Measurements from ENCODE around the gene HERC6.

Gene HERC6

GRCh38 chr4:88350786-88351185 lies 27.9 kb upstream of the HERC6 start:
- CTCF ChIA-PET: interaction anchor here (1.3 to 3.5 kb wide), 3 partner anchors 10 to 45 kb away, joined by 3 to 11 read pairs (median 4); no protein-coding TSS in a partner anchor
- POLR2A ChIA-PET: no interaction called here
- DNase-seq (ENCODE audit: extremely low spot score): no peak
- no peak for TF ChIP-seq CTCF (IDR thresholded peaks at IDR 0.05; ENCODE audit: control extremely low read depth, extremely low read depth, low read depth, missing control alignments)

DNA sequence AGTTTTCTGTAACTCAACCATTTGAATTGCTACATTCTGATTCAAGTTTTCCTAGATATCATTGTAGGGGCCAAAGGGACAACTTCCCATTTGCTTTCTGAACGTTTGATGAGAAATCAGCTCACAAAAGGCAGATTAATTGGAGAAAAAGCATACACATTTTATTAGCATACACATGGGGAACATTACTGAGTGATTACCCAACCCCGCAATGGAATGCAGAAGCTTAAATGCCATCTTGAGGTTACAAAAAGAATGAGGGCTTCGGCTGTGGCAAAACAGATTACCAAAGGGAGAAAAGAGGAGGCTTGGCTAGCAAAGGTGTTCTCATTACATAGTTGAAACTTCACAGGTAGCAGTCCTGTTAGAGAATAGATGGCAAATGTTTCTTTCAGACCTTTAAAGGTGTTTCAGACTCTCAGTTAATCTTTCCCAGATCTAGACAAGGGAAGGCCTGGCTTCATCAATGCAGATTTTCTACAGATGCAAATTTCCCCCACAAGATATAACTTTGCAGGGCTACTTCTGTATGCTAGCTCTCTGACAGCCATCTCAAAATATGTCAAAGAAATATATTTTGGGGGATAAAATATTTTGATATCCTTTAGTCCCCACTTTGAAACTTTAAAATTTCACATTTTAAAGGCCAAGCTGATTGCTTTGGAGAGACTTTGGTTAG lies 26.5 kb upstream of the HERC6 start:
- ChIA-PET POLR2A (no interaction called here), CTCF (interaction anchor here (1.3 to 1.8 kb wide), 2 partner anchors 11 to 17 kb away, joined by 3 to 4 read pairs; no protein-coding TSS in a partner anchor)
- TF ChIP-seq CTCF (IDR thresholded peaks at IDR 0.05; ENCODE audit: control extremely low read depth, extremely low read depth, low read depth, missing control alignments): no peak
- DNase-seq (ENCODE audit: extremely low spot score): no peak

DNA sequence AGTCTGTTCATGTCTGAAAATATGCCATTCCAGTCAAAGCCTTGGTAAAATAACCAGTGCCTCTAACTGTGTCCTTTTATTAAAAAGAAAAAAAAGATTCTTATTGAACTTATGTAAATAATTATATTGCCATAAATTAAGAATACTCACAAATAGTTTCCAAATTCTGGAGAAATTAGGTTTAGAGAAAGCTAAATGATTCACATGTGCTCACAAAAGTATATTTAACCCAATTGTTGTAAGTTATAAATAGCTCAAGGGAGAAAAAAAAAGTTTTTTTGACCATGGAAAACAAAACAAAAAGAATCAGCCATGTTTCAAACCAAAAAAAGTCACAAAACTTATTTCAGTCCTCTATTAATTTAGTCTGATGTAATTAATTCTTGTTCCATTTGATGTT lies 25.3 kb upstream of the HERC6 start:
- TF ChIP-seq CTCF (IDR thresholded peaks at IDR 0.05; ENCODE audit: control extremely low read depth, extremely low read depth, low read depth, missing control alignments): no peak
- POLR2A ChIA-PET: no interaction called here
- CTCF ChIA-PET: interaction anchor here (1.3 kb wide), 1 partner anchor 13 kb away, joined by 3 read pairs; no protein-coding TSS in a partner anchor
- no peak for DNase-seq (ENCODE audit: extremely low spot score)

GRCh38 chr4:88356771-88357170 lies 21.9 kb upstream of the HERC6 start:
- POLR2A ChIA-PET: no interaction called here
- DNase-seq (ENCODE audit: extremely low spot score): no peak
- TF ChIP-seq CTCF (IDR thresholded peaks at IDR 0.05; ENCODE audit: control extremely low read depth, extremely low read depth, low read depth, missing control alignments): no peak
- CTCF ChIA-PET: interaction anchor here (0.9 to 1.1 kb wide), 2 partner anchors 13 to 16 kb away, joined by 3 to 4 read pairs; no protein-coding TSS in a partner anchor

GRCh38 chr4:88357262-88357661 lies 21.4 kb upstream of the HERC6 start:
- POLR2A ChIA-PET: no interaction called here
- no peak for DNase-seq (ENCODE audit: extremely low spot score)
- no peak for TF ChIP-seq CTCF (IDR thresholded peaks at IDR 0.05; ENCODE audit: control extremely low read depth, extremely low read depth, low read depth, missing control alignments)
- CTCF ChIA-PET: interaction anchor here (1.1 kb wide), 1 partner anchor 12 kb away, joined by 4 read pairs; no protein-coding TSS in a partner anchor

DNA sequence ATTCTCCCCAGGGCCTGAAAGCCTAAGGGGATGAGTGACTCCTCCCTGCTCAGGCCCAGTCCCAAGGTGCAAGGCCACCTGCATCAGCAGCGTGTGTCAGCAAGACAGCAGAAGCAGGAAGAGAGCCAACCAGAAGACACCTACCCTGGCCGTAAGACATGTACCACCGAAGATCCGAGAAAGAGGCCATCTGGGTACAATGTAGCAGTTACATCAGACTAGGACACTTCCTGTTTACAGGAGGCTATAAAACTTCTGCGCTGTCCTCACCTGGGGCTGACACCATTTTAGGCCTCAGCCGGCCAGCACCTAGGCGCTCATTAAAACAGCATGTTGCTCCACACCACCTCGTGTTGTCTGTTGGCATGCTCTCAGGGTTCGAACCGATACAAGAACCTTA lies 19.1 kb upstream of the HERC6 start:
- TF ChIP-seq CTCF (IDR thresholded peaks at IDR 0.05; ENCODE audit: control extremely low read depth, extremely low read depth, low read depth, missing control alignments): no peak
- no peak for DNase-seq (ENCODE audit: extremely low spot score)
- POLR2A ChIA-PET: no interaction called here
- CTCF ChIA-PET: interaction anchor here (1.2 kb wide), 1 partner anchor 19 kb away, joined by 3 read pairs; no protein-coding TSS in a partner anchor

All from GM10248 (cell line).